Vagina (tissue), 2 donors: ENCODE data around the gene RUVBL1.

Source experiments
- CTCF ChIP-seq, 3 experiments: fragments of 450-650 bp in 2 of 3; fragments of 200-600 bp in 1 of 3; sonication (generic) in 1 of 3; IDR thresholded peaks; one replicate each; pipeline ENCODE4 v1.5.1; 2017 to 2019; ENCODE audit warnings: antibody characterized with exemption in 3 of 3, mild to moderate bottlenecking in 2 of 3, moderate library complexity in 2 of 3
- POLR2AphosphoS5 ChIP-seq, 2 donors: sonication (generic); formaldehyde crosslinking; IDR thresholded peaks; one replicate each; pipeline ENCODE4 v1.9.0; 2017; ENCODE audit warnings: antibody characterized with exemption in 2 of 2, mild to moderate bottlenecking in 2 of 2, low read depth in 1 of 2; ENCODE audit not compliant: insufficient read depth in 1 of 2

- TF ChIP-seq POLR2AphosphoS5 (IDR thresholded peaks at IDR 0.05; ENCODE audit: insufficient read depth in 1 of 2, low read depth in 1 of 2) (no peak), CTCF (IDR thresholded peaks at IDR 0.05) (no peak)
These were observed 58.6 kb downstream of the RUVBL1 start for GRCh38 chr3:128064962-128065361.
